ENCODE data around the gene TBCD.

TBCD gene

GRCh38 chr17:82835766-82836512, 84.1 kb downstream of the TBCD start:
- DNase-seq, result no peak

GRCh38 chr17:82836823-82837357, 85.0 kb downstream of the TBCD start:
- no peak for DNase-seq

- no peak for DNase-seq
Observed at GRCh38 chr17:82837586-82838320, 85.9 kb downstream of the TBCD start.

GRCh38 chr17:82838386-82839063, 86.7 kb downstream of the TBCD start:
- DNase-seq, result no peak

GRCh38 chr17:82839617-82840292, 87.9 kb downstream of the TBCD start, which contains the start of gene ZNF750:
Gene ZNF750 (minus strand): TSS chr17:82840022. CDS start chr17:82832454, 7,568 bp downstream.
- DNase-seq, result no peak

- DNase-seq, result no peak
Observed at GRCh38 chr17:82840431-82840831, 88.6 kb downstream of the TBCD start.

- DNase-seq, result no peak
Observed at GRCh38 chr17:82841921-82842596, 90.2 kb downstream of the TBCD start.

GRCh38 chr17:82843904-82844680, 92.2 kb downstream of the TBCD start:
- no peak for DNase-seq

- no peak for DNase-seq
Observed at GRCh38 chr17:82844796-82845162, 92.9 kb downstream of the TBCD start.

GRCh38 chr17:82845163-82845807, 93.4 kb downstream of the TBCD start:
- DNase-seq, result no peak

GRCh38 chr17:82846061-82846691, 94.3 kb downstream of the TBCD start:
- DNase-seq, result no peak

- peak; percentile 64 for DNase-seq
Observed at GRCh38 chr17:82848022-82848592, 96.2 kb downstream of the TBCD start.

GRCh38 chr17:82849076-82849945, 97.4 kb downstream of the TBCD start:
- no peak for DNase-seq

- DNase-seq, result no peak
Observed at GRCh38 chr17:82851381-82851780, 99.5 kb downstream of the TBCD start.

- DNase-seq, result no peak
Observed at GRCh38 chr17:82854226-82854625, 102.4 kb downstream of the TBCD start.

- no peak for DNase-seq
Observed at GRCh38 chr17:82856361-82856760, 104.5 kb downstream of the TBCD start.

GRCh38 chr17:82858376-82859126, 106.7 kb downstream of the TBCD start:
- peak; percentile 38 for DNase-seq
